ENCODE measurements around the gene TMX4. TPM values are rescaled to one million over a fixed set of nuclear protein-coding genes. Genes with fewer than 3 reads are reported as not detected.

Gene TMX4
- total and polyA plus RNA-seq, 2 experiments from 2014 or later: 2.5 to 7.5 TPM

GRCh38 chr20:7966176-7966575 lies 53.4 kb downstream of the TMX4 start:
- Mint-ChIP-seq H3K4me3 (no peak overlapping the region), H3K36me3 (ENCODE audit: low read depth) (no peaks in the 10 kb centered on the region), H3K27me3 (ENCODE audit: insufficient read depth, low read depth, poor library complexity) (no peaks in the 10 kb centered on the region), H3K4me1 (no peaks in the 10 kb centered on the region), H3K9me3 (no peaks in the 10 kb centered on the region), H3K27ac (no peak overlapping the region)
- Histone ChIP-seq H3F3A (replicated peaks; ENCODE audit: low read depth) (no peaks in the 10 kb centered on the region), H3K4me3 (no peak overlapping the region), H3K27ac (ENCODE audit: low read depth) (no peak overlapping the region), H3K27me3 (ENCODE audit: insufficient read depth) (no peaks in the 10 kb centered on the region), H3K4me2 (no peak overlapping the region), H3K4me1 (ENCODE audit: insufficient read depth) (no peaks in the 10 kb centered on the region), H3K79me2 (replicated peaks; ENCODE audit: insufficient read depth) (no peaks in the 10 kb centered on the region), H3K9me2 (ENCODE audit: insufficient read depth) (no peaks in the 10 kb centered on the region), H4K20me1 (replicated peaks; ENCODE audit: insufficient read depth) (no peaks in the 10 kb centered on the region), H2AFZ (no peak overlapping the region), H3K36me3 (ENCODE audit: insufficient read depth) (no peaks in the 10 kb centered on the region)
- ATAC-seq: no peak
- TF ChIP-seq POLR2AphosphoS5 (IDR thresholded peaks at IDR 0.05; ENCODE audit: low read depth) (no peak), EZH2phosphoT487 (IDR thresholded peaks at IDR 0.05; ENCODE audit: unreplicated experiment) (no peak), EZH2 (IDR thresholded peaks at IDR 0.05; ENCODE audit: low read depth, unreplicated experiment) (no peak), ZNF331 (CRISPR knock-in tag; IDR thresholded peaks at IDR 0.05; ENCODE audit: low read depth) (no peak), CREB1 (CRISPR knock-in tag; IDR thresholded peaks at IDR 0.05; ENCODE audit: low read depth) (no peak)
- no peak for DNase-seq (ENCODE audit: low spot score)

- TF ChIP-seq ZNF114 (CRISPR knock-in tag; IDR thresholded peaks at IDR 0.05) (no peak), JUNB (IDR thresholded peaks at IDR 0.05; ENCODE audit: unreplicated experiment) (no peak), ZNF462 (CRISPR knock-in tag; IDR thresholded peaks at IDR 0.05) (no peak), EZH2 (IDR thresholded peaks at IDR 0.05; ENCODE audit: low read depth, unreplicated experiment) (no peak), CTCF (conservative IDR thresholded peaks at IDR 0.05; ENCODE audit: low read depth in 2 of 2) (no peak), CREB1 (CRISPR knock-in tag; IDR thresholded peaks at IDR 0.05; ENCODE audit: low read depth) (no peak), ETS1 (IDR thresholded peaks at IDR 0.05) (no peak)
- no peaks in the 10 kb centered on the region; the same call in 1 of the 2 replicates for H3K36me3 ChIP-seq (ENCODE audit: insufficient read depth)
- no peaks in the 10 kb centered on the region for H3K9me2 ChIP-seq (ENCODE audit: insufficient read depth)
These were observed 60.1 kb downstream of the TMX4 start for GRCh38 chr20:7959484-7959883.

More at GRCh38 chr20:7959484-7959883, 60.1 kb downstream of the TMX4 start:
- Histone ChIP-seq H3K4me1 (ENCODE audit: insufficient read depth) (no peaks in the 10 kb centered on the region), H3K4me2 (no peak overlapping the region), H3K79me2 (replicated peaks; ENCODE audit: insufficient read depth) (no peaks in the 10 kb centered on the region), H3K27me3 (ENCODE audit: insufficient read depth) (no peaks in the 10 kb centered on the region), H2AFZ (no peak overlapping the region), H3K27ac (ENCODE audit: low read depth) (no peak overlapping the region), H4K20me1 (replicated peaks; ENCODE audit: insufficient read depth) (no peaks in the 10 kb centered on the region), H3K4me3 (no peak overlapping the region), H3F3A (replicated peaks; ENCODE audit: low read depth) (no peaks in the 10 kb centered on the region)
- Mint-ChIP-seq H3K4me1 (no peaks in the 10 kb centered on the region), H3K4me3 (no peak overlapping the region), H3K27me3 (ENCODE audit: insufficient read depth, low read depth, poor library complexity) (peaks cover 5% of the 10 kb centered on the region), H3K36me3 (ENCODE audit: low read depth) (peaks cover 27% of the 10 kb centered on the region; the same call in 2 of the 3 replicates), H3K27ac (no peak overlapping the region), H3K9me3 (peaks cover 37% of the 10 kb centered on the region)
- ATAC-seq: no peak
- DNase-seq (ENCODE audit: low spot score): no peak

All from GM23338 (cell line).